SKM-1 (cell line): ENCODE measurements around the gene TMEM208.
A peak's percentile ranks its signal among the peaks of the same experiment; 100 is the strongest.

Experiments
- DNase-seq: peaks from one replicate; lab custom pipeline; 2025; ENCODE audit not compliant: unreplicated experiment; lab: John Stamatoyannopoulos, UW

TMEM208 gene

GRCh38 chr16:67191411-67191994 is 35.4 kb upstream of the TMEM208 start:
- no peak for DNase-seq

- peak; percentile 89 for DNase-seq
These were observed 34.8 kb upstream of the TMEM208 start, which contains the start of gene E2F4 for GRCh38 chr16:67191995-67192681. TSS of gene E2F4 (plus strand) at chr16:67192155. CDS start at chr16:67192228, 73 bp downstream.

- DNase-seq: no peak
These were observed 34.1 kb upstream of the TMEM208 start for GRCh38 chr16:67192781-67193361.

GRCh38 chr16:67193536-67193935 is 33.4 kb upstream of the TMEM208 start:
- DNase-seq: no peak

- no peak for DNase-seq
These were observed 32.7 kb upstream of the TMEM208 start for GRCh38 chr16:67194260-67194659.

- DNase-seq: no peak
These were observed 31.3 kb upstream of the TMEM208 start for GRCh38 chr16:67195676-67196075.

GRCh38 chr16:67196881-67197280 is 30.0 kb upstream of the TMEM208 start:
- no peak for DNase-seq

GRCh38 chr16:67197704-67198103 is 29.2 kb upstream of the TMEM208 start:
- no peak for DNase-seq

- DNase-seq: peak; percentile 13
These were observed 28.6 kb upstream of the TMEM208 start for GRCh38 chr16:67198238-67198734.

- DNase-seq: no peak
These were observed 27.7 kb upstream of the TMEM208 start, which contains the start of gene ELMO3 for GRCh38 chr16:67199011-67199807. TSS of gene ELMO3 (plus strand) at chr16:67199131. CDS start at chr16:67199327, 196 bp downstream.

GRCh38 chr16:67199808-67200198 is 27.1 kb upstream of the TMEM208 start:
- DNase-seq: no peak

GRCh38 chr16:67200491-67200890 is 26.4 kb upstream of the TMEM208 start:
- no peak for DNase-seq

GRCh38 chr16:67201411-67202345 is 25.3 kb upstream of the TMEM208 start:
- no peak for DNase-seq

- DNase-seq: no peak
These were observed 24.5 kb upstream of the TMEM208 start for GRCh38 chr16:67202426-67202825.

- no peak for DNase-seq
These were observed 23.9 kb upstream of the TMEM208 start for GRCh38 chr16:67202956-67203493.

GRCh38 chr16:67204076-67204475 is 22.9 kb upstream of the TMEM208 start:
- no peak for DNase-seq

- DNase-seq: no peak
These were observed 20.6 kb upstream of the TMEM208 start for GRCh38 chr16:67206129-67206837.

GRCh38 chr16:67206838-67207248 is 20.1 kb upstream of the TMEM208 start:
- no peak for DNase-seq
